K562 (cell line): ENCODE data around the gene GABRR1. TPM values are rescaled to one million over a fixed set of nuclear protein-coding genes. Genes with fewer than 3 reads are reported as not detected.

Experiments used
- ATAC-seq: fragments of 200-7000 bp; cut with Tn5 transposase; 3 replicates; pipeline ENCODE4 v1.9.1; 2020; ENCODE audit warnings: moderate library complexity
- BruUV-seq: library from RNA; stranded (reverse); fragments of 400-500 nt; replicated peaks from 2 replicates; lab custom pipeline; 2021; lab: Mats Ljungman, UMichigan
- CTCF ChIA-PET: fragments of 300-600 bp; formaldehyde crosslinking; extraction: SDS; loops from one replicate; lab custom pipeline; 2021; ENCODE audit warnings: low intra/inter-chr PET ratio; lab: Yijun Ruan, JAX
- POLR2A ChIA-PET: fragments of 300-600, 350-650 bp; sonication (Branson Sonifier 250); formaldehyde crosslinking; extraction: SDS; loops from one replicate; lab custom pipeline; 2021; ENCODE audit warnings: antibody characterized with exemption, inconsistent platforms; lab: Yijun Ruan, JAX
- DNase-seq, 4 experiments: peaks; one replicate each; pipeline versions ENCODE4 v3.0.0 to v3.0.0-alpha.2; 2011 to 2018; ENCODE audit warnings: low spot score in 3 of 4, mixed read lengths in 3 of 4; ENCODE audit errors: extremely low read depth in 1 of 4
- FAIRE-seq: peaks from 2 replicates; lab custom pipeline; 2011; peaks lifted over from hg19 to GRCh38; lab: Jason Lieb, UNC
- H2AFZ ChIP-seq: 2 replicates; pipeline ENCODE4 v1.6.0; 2011; ENCODE audit warnings: low read depth, low read length, control low read depth, inconsistent platforms
- H3K27ac ChIP-seq: fragments of 200-600 bp; 3 replicates; pipeline ENCODE4 v1.8.0; 2011; ENCODE audit warnings: low read depth, mild to moderate bottlenecking, control low read depth, inconsistent platforms, low read length, moderate library complexity, mixed read lengths; ENCODE audit errors: extremely low read depth
- H3K27me3 ChIP-seq, 2 experiments: fragments of 300-600 bp in 1 of 2; 2 replicates in 1 of 2; 3 replicates in 1 of 2; pipeline versions ENCODE4 v1.6.0 to v1.8.0; 2011; ENCODE audit warnings: inconsistent platforms in 2 of 2, low read length in 2 of 2, mild to moderate bottlenecking in 1 of 2, mixed read lengths in 1 of 2, moderate library complexity in 1 of 2; ENCODE audit not compliant: control insufficient read depth in 2 of 2, insufficient read depth in 2 of 2
- H3K36me3 ChIP-seq: fragments of 300-600 bp; 3 replicates; pipeline ENCODE4 v1.8.0; 2011; ENCODE audit warnings: mild to moderate bottlenecking, low read length, inconsistent platforms; ENCODE audit not compliant: control insufficient read depth, insufficient read depth
- H3K4me1 ChIP-seq, 2 experiments: fragments of 200-600 bp in 1 of 2; replicated peaks in 1 of 2; 2 replicates in 1 of 2; 3 replicates in 1 of 2; pipeline versions ENCODE4 v1.5.1 to v1.8.0; 2011; ENCODE audit warnings: inconsistent platforms in 2 of 2, low read length in 2 of 2, mild to moderate bottlenecking in 1 of 2, mixed read lengths in 1 of 2, moderate library complexity in 1 of 2; ENCODE audit not compliant: control insufficient read depth in 2 of 2, insufficient read depth in 2 of 2
- H3K4me2 ChIP-seq: 2 replicates; pipeline ENCODE4 v1.6.1; 2011; ENCODE audit warnings: low read length, control low read depth, inconsistent platforms, mixed read lengths; ENCODE audit not compliant: insufficient read depth
- H3K4me3 ChIP-seq: fragments of 200-600 bp; sonication (generic), shearing (Covaris generic); 2 replicates; pipeline ENCODE4 v1.5.1; 2016; ENCODE audit warnings: control low read depth, inconsistent platforms
- H3K79me2 ChIP-seq: fragments of 200-600 bp; 3 replicates; pipeline ENCODE4 v1.8.0; 2011; ENCODE audit warnings: low read length, inconsistent platforms; ENCODE audit not compliant: control insufficient read depth, insufficient read depth
- H3K9ac ChIP-seq, 2 experiments: 2 replicates each; pipeline versions ENCODE4 v1.6.0 to v1.6.1; 2011; ENCODE audit warnings: low read depth in 2 of 2, low read length in 2 of 2, control low read depth in 1 of 2, inconsistent platforms in 1 of 2, mild to moderate bottlenecking in 1 of 2, mixed read lengths in 1 of 2; ENCODE audit not compliant: insufficient read depth in 1 of 2
- H3K9me1 ChIP-seq: one replicate; pipeline ENCODE4 v1.6.0; 2011; ENCODE audit warnings: inconsistent platforms, mild to moderate bottlenecking, low read length, moderate library complexity; ENCODE audit not compliant: control insufficient read depth, insufficient read depth
- H3K9me3 ChIP-seq: replicated peaks from 2 replicates; pipeline ENCODE4 v1.5.1; 2011; ENCODE audit warnings: low read depth, low read length, inconsistent platforms; ENCODE audit not compliant: control insufficient read depth, insufficient read depth
- H4K20me1 ChIP-seq: replicated peaks from 2 replicates; pipeline ENCODE4 v1.6.1; 2011; ENCODE audit warnings: low read length, inconsistent platforms, mixed read lengths; ENCODE audit not compliant: control insufficient read depth, insufficient read depth
- CBFA2T2 ChIP-seq: fragments of 450-650 bp; conservative IDR thresholded peaks from 2 replicates; pipeline ENCODE4 v1.6.1; 2017; ENCODE audit warnings: mild to moderate bottlenecking
- CLOCK ChIP-seq: fragments of 250-450 bp; sonication (Bioruptor Pico); IDR thresholded peaks from 2 replicates; pipeline ENCODE4 v1.4.0; 2020; ENCODE audit warnings: mild to moderate bottlenecking, moderate library complexity, borderline replicate concordance
- NFIC ChIP-seq: fragments of 450-650 bp; IDR thresholded peaks from 2 replicates; pipeline ENCODE4 v1.6.1; 2017; ENCODE audit warnings: mild to moderate bottlenecking, inconsistent platforms
- RFX1 ChIP-seq: fragments of 450-650 bp; IDR thresholded peaks from 2 replicates; pipeline ENCODE4 v1.6.1; 2016; ENCODE audit warnings: mild to moderate bottlenecking, moderate library complexity
- TAF1 ChIP-seq: IDR thresholded peaks from 2 replicates; pipeline ENCODE4 v1.6.1; 2011; ENCODE audit warnings: mild to moderate bottlenecking, low read length, moderate library complexity; ENCODE audit not compliant: insufficient read depth, control insufficient read depth, severe bottlenecking; ENCODE audit errors: extremely low read depth
- ZBTB7A ChIP-seq: IDR thresholded peaks from 2 replicates; pipeline ENCODE4 v1.6.1; 2011; ENCODE audit warnings: low read depth, mild to moderate bottlenecking, low read length, moderate library complexity, borderline replicate concordance; ENCODE audit not compliant: control insufficient read depth
- ZNF431 ChIP-seq: sonication (generic); formaldehyde crosslinking; IDR thresholded peaks from 2 replicates; pipeline ENCODE4 v1.8.0; 2022; ENCODE audit warnings: mild to moderate bottlenecking, missing genetic modification reagents
- ZNF668 ChIP-seq: fragments of 250-450 bp; sonication (Bioruptor Pico); IDR thresholded peaks from 2 replicates; pipeline ENCODE4 v1.8.0; 2022; ENCODE audit warnings: mild to moderate bottlenecking, inconsistent platforms
- ZNF764 ChIP-seq: fragments of 250-450 bp; sonication (Bioruptor Pico); IDR thresholded peaks from 2 replicates; pipeline ENCODE4 v1.4.0; 2020; ENCODE audit warnings: low read depth, mild to moderate bottlenecking, moderate library complexity
- WGBS: fragments of 100-300 bp; shearing (Covaris generic); methylation state at CpG from one replicate; pipeline ENCODE4 v1.1.6; 2016; ENCODE audit warnings: low coverage, mixed read lengths; ENCODE audit not compliant: insufficient coverage; ENCODE audit errors: missing lambda C conversion rate; 5-methylcytosine and 5-hydroxymethylcytosine counted together
- in situ Hi-C: fragments of 300-500 bp; cut with MboI; formaldehyde crosslinking; loops from 4 replicates; pipeline ENCODE4 v1.15.0; 2018; ENCODE audit warnings: inconsistent platforms, mixed read lengths
- intact Hi-C: fragments of 100-400 bp; cut with micrococcal nuclease; formaldehyde crosslinking; loops from 2 replicates; pipeline ENCODE4 v1.14.2; 2022
- polyA plus RNA-seq, 8 experiments: library from polyadenylated mRNA; depleted of rRNA in 4 of 8; stranded (reverse) in 5 of 8; unstranded in 3 of 8; fragments of >200 nt; fragmentation: Nextera tagmentation in 2 of 8; fragmentation: Illumina TruSeq in 1 of 8; extraction: Ambion mirVana in 2 of 8; extraction: Trizol in 1 of 8; gene quantifications; 2 replicates each; pipeline versions ENCODE4 v1.2.1 to v1.2.3, GENCODE V29; 2011 to 2014; ENCODE audit warnings: inconsistent platforms in 1 of 8, missing spikeins in 1 of 8
- total RNA-seq, 7 experiments: library from RNA; depleted of rRNA in 6 of 7; stranded (reverse); fragments of >200 nt in 6 of 7; fragmentation: Illumina TruSeq in 2 of 7; extraction: Trizol in 2 of 7; gene quantifications; 2 replicates each; pipeline versions ENCODE4 v1.2.1 to v1.2.3, GENCODE V29; 2011 to 2021; ENCODE audit warnings: low replicate concordance in 1 of 7

GABRR1 gene
- total and polyA plus RNA-seq, 9 of the 15 experiments (the other 6 are each of a cell fraction or from before 2014, with no cell fraction given): not detected

GRCh38 chr6:89250239-89250638 lies 33.1 kb upstream of the GABRR1 start:
- Histone ChIP-seq H2AFZ (no peak overlapping the region), H3K27me3 (peaks cover 5 to 15% of the 10 kb centered on the region in 2 experiments), H3K36me3 (no peaks in the 10 kb centered on the region), H3K4me2 (no peak overlapping the region), H3K27ac (no peak overlapping the region), H3K9me1 (no peaks in the 10 kb centered on the region), H4K20me1 (no peaks in the 10 kb centered on the region), H3K4me3 (no peak overlapping the region), H3K4me1 (no peaks in the 10 kb centered on the region), H3K9me3 (no peaks in the 10 kb centered on the region), H3K79me2 (no peaks in the 10 kb centered on the region), H3K9ac (no peak overlapping the region)
- DNase-seq (no peak), ATAC-seq (no peak), FAIRE-seq (no peak)
- in situ Hi-C loops (no loop called here), intact Hi-C loops (no loop called here)
- ChIA-PET POLR2A (interaction anchor here (1.0 to 1.3 kb wide), 2 partner anchors 9 to 15 kb away, joined by 3 to 5 read pairs; no protein-coding TSS in a partner anchor), CTCF (no interaction called here)
- BruUV-seq: no TSS peak
- 0% methylated on average over 6 of the region's 7 CpGs for WGBS
- no peak for TF ChIP-seq ZNF668 (CRISPR knock-in tag)
- no peak for TF ChIP-seq ZBTB7A

- intact Hi-C loops: loop anchor here (5.0 kb wide), 1 partner anchor 77 kb away; no protein-coding TSS in a partner anchor
- FAIRE-seq: no peak
These were observed 27.3 kb upstream of the GABRR1 start for GRCh38 chr6:89244241-89244985.

More at GRCh38 chr6:89244241-89244985, 27.3 kb upstream of the GABRR1 start:
- Histone ChIP-seq H4K20me1 (no peaks in the 10 kb centered on the region), H3K4me1 (no peaks in the 10 kb centered on the region), H3K36me3 (no peaks in the 10 kb centered on the region), H3K9ac (no peak overlapping the region), H2AFZ (no peak overlapping the region), H3K4me2 (no peak overlapping the region), H3K27ac (no peak overlapping the region), H3K9me1 (no peaks in the 10 kb centered on the region), H3K9me3 (no peaks in the 10 kb centered on the region), H3K27me3 (peaks cover 3 to 6% of the 10 kb centered on the region in 2 experiments; a peak in 3 of 5 replicates), H3K79me2 (no peaks in the 10 kb centered on the region), H3K4me3 (no peak overlapping the region)
- in situ Hi-C loops: loop anchor here (5.0 kb wide), 1 partner anchor 262 kb away; no protein-coding TSS in a partner anchor
- DNase-seq (no peak), ATAC-seq (no peak)
- TF ChIP-seq TAF1 (no peak), CBFA2T2 (no peak), ZNF431 (CRISPR knock-in tag) (no peak), CLOCK (CRISPR knock-in tag) (no peak), ZNF764 (CRISPR knock-in tag) (no peak), RFX1 (no peak), NFIC (no peak)
- ChIA-PET CTCF (interaction anchor here (0.6 to 2.3 kb wide), 2 partner anchors 9 to 262 kb away, joined by 3 to 15 read pairs; no protein-coding TSS in a partner anchor), POLR2A (no interaction called here)
- WGBS: 0% methylated on average over 5 of the region's 5 CpGs
- no TSS peak for BruUV-seq
